HepG2 (cell line): ENCODE results near the gene XRCC1. TPM values are rescaled to one million over a fixed set of nuclear protein-coding genes. Genes with fewer than 3 reads are reported as not detected.

ENCODE experiments used
- AGO2 ChIP-seq: fragments of 200-400 bp; formaldehyde crosslinking; optimal IDR thresholded peaks from 2 replicates; pipeline ENCODE3; 2017; ENCODE audit warnings: mild to moderate bottlenecking, low read depth, low read length, moderate library complexity
- ATF4 ChIP-seq, 2 experiments: fragments of 450-650 bp in 1 of 2; sonication (generic) in 1 of 2; formaldehyde crosslinking; IDR thresholded peaks; 2 replicates each; pipeline versions ENCODE4 v1.5.0 to v1.8.0; 2020 to 2022; ENCODE audit warnings: mild to moderate bottlenecking in 1 of 2, missing genetic modification reagents in 1 of 2
- ELF3 ChIP-seq: IDR thresholded peaks from 2 replicates; pipeline ENCODE4 v1.6.1; 2016; ENCODE audit warnings: missing genetic modification reagents, missing compliant biosample characterization
- FOXA3 ChIP-seq: IDR thresholded peaks from 2 replicates; pipeline ENCODE4 v1.6.1; 2016; ENCODE audit warnings: missing genetic modification reagents, missing compliant biosample characterization
- GATA4 ChIP-seq: sonication (generic); IDR thresholded peaks from 2 replicates; pipeline ENCODE4 v1.6.1; 2016; ENCODE audit warnings: antibody characterized with exemption, low read depth, borderline replicate concordance
- HDAC1 ChIP-seq: sonication (generic); formaldehyde crosslinking; IDR thresholded peaks from 2 replicates; pipeline ENCODE4 v1.5.1; 2020; ENCODE audit warnings: mild to moderate bottlenecking, missing genetic modification reagents
- HNF1A ChIP-seq, 2 experiments: sonication (generic) in 1 of 2; formaldehyde crosslinking in 1 of 2; IDR thresholded peaks; 2 replicates each; pipeline versions ENCODE4 v1.4.0 to v1.6.1; 2016 to 2020; ENCODE audit warnings: borderline replicate concordance in 1 of 2, low read depth in 1 of 2, mild to moderate bottlenecking in 1 of 2, missing genetic modification reagents in 1 of 2
- MATR3 ChIP-seq: sonication (generic); formaldehyde crosslinking; IDR thresholded peaks from 2 replicates; pipeline ENCODE4 v1.4.0; 2020; ENCODE audit warnings: missing genetic modification reagents
- MLX ChIP-seq: IDR thresholded peaks from 2 replicates; pipeline ENCODE4 v1.6.1; 2016
- MYC ChIP-seq: sonication (generic); formaldehyde crosslinking; IDR thresholded peaks from 2 replicates; pipeline ENCODE4 v1.9.0; 2021; ENCODE audit warnings: missing genetic modification reagents, borderline replicate concordance
- NCOA2 ChIP-seq: sonication (generic); formaldehyde crosslinking; IDR thresholded peaks from 2 replicates; pipeline ENCODE4 v1.8.0; 2022; ENCODE audit warnings: inconsistent platforms
- PHF8 ChIP-seq: sonication (generic); formaldehyde crosslinking; IDR thresholded peaks from 2 replicates; pipeline ENCODE4 v1.5.0; 2020; ENCODE audit warnings: missing genetic modification reagents
- STAT5B ChIP-seq: sonication (generic); formaldehyde crosslinking; IDR thresholded peaks from 2 replicates; pipeline ENCODE4 v1.4.0; 2020; ENCODE audit warnings: missing genetic modification reagents
- TAF1 ChIP-seq: sonication (generic); formaldehyde crosslinking; IDR thresholded peaks from 2 replicates; pipeline ENCODE4 v1.4.0; 2020; ENCODE audit warnings: missing genetic modification reagents
- ZNF569 ChIP-seq: sonication (generic); formaldehyde crosslinking; IDR thresholded peaks from 2 replicates; pipeline ENCODE4 v1.5.0; 2020; ENCODE audit warnings: mild to moderate bottlenecking, missing genetic modification reagents, moderate library complexity, borderline replicate concordance
- ZNF749 ChIP-seq: sonication (generic); formaldehyde crosslinking; IDR thresholded peaks from 2 replicates; pipeline ENCODE4 v1.8.0; 2022; ENCODE audit warnings: mild to moderate bottlenecking, missing genetic modification reagents, moderate library complexity, borderline replicate concordance
- ZSCAN21 ChIP-seq: sonication (generic); formaldehyde crosslinking; IDR thresholded peaks from 2 replicates; pipeline ENCODE4 v1.8.0; 2022; ENCODE audit warnings: mild to moderate bottlenecking, missing genetic modification reagents, moderate library complexity, borderline replicate concordance
- polyA plus RNA-seq, 8 experiments: library from polyadenylated mRNA; depleted of rRNA in 3 of 8; stranded (reverse) in 7 of 8; unstranded in 1 of 8; fragments of >200 nt; fragmentation: Illumina TruSeq in 4 of 8; extraction: Trizol in 4 of 8; gene quantifications; 2 replicates each; pipeline versions ENCODE4 v1.2.1 to v1.2.3, GENCODE V29; 2011 to 2016; ENCODE audit warnings: low read depth in 4 of 8, missing spikeins in 1 of 8, mixed read lengths in 1 of 8; ENCODE audit not compliant: insufficient read depth in 1 of 8
- total RNA-seq, 5 experiments: library from RNA; depleted of rRNA; stranded (reverse); fragments of >200 nt; fragmentation: Illumina TruSeq; extraction: Trizol; gene quantifications; 2 replicates each; pipeline ENCODE4 v1.2.3, GENCODE V29; 2016; ENCODE audit warnings: low read depth in 1 of 5
- TF ChIP-seq, protein P1 (sequence below): sonication (generic); formaldehyde crosslinking; IDR thresholded peaks from 2 replicates; pipeline ENCODE4 v1.4.0; 2020; ENCODE audit warnings: missing genetic modification reagents
- TF ChIP-seq, protein P2 (sequence below): IDR thresholded peaks from 2 replicates; pipeline ENCODE4 v1.6.1; 2012; ENCODE audit warnings: inconsistent platforms

The XRCC1 gene
- total and polyA plus RNA-seq, 2 of the 13 experiments (the other 11 are each of a cell fraction or from before 2014, with no cell fraction given) = 24.7 to 26.3 TPM

GRCh38 chr19:43526884-43527859, 48.2 kb downstream of the XRCC1 start, which contains the start of gene ETHE1 (continued):
- TF ChIP-seq, protein P1, sequence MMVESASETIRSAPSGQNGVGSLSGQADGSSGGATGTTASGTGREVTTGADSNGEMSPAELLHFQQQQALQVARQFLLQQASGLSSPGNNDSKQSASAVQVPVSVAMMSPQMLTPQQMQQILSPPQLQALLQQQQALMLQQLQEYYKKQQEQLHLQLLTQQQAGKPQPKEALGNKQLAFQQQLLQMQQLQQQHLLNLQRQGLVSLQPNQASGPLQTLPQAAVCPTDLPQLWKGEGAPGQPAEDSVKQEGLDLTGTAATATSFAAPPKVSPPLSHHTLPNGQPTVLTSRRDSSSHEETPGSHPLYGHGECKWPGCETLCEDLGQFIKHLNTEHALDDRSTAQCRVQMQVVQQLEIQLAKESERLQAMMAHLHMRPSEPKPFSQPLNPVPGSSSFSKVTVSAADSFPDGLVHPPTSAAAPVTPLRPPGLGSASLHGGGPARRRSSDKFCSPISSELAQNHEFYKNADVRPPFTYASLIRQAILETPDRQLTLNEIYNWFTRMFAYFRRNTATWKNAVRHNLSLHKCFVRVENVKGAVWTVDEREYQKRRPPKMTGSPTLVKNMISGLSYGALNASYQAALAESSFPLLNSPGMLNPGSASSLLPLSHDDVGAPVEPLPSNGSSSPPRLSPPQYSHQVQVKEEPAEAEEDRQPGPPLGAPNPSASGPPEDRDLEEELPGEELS (CRISPR knock-in tag) = no peak
- TF ChIP-seq HNF1A (IDR thresholded peaks at IDR 0.05; ENCODE audit: low read depth) (no peak), HNF1A (CRISPR knock-in tag; IDR thresholded peaks at IDR 0.05; ENCODE audit: borderline replicate concordance) (peak; percentile 60; the same call in 1 of the 2 replicates), HDAC1 (CRISPR knock-in tag) (peak; percentile 85), MATR3 (no peak), PHF8 (CRISPR knock-in tag) (peak; percentile 91), MLX (no peak), TAF1 (peak; percentile 95), ATF4 (CRISPR knock-in tag; IDR thresholded peaks at IDR 0.05) (no peak), STAT5B (no peak), ELF3 (CRISPR knock-in tag) (0 out of 2 replicates have a peak, but pooled peaks have one; percentile 22), MYC (CRISPR knock-in tag) (peak; percentile 68), ZSCAN21 (CRISPR knock-in tag) (peak; percentile 82; the same call in 1 of the 2 replicates), NCOA2 (no peak), AGO2 (peak; percentile 60), FOXA3 (CRISPR knock-in tag) (0 out of 2 replicates have a peak, but pooled peaks have one; percentile 12), GATA4 (peak; percentile 67; the same call in 1 of the 2 replicates), ZNF749 (CRISPR knock-in tag) (0 out of 2 replicates have a peak, but pooled peaks have one; percentile 45), ZNF569 (CRISPR knock-in tag) (no peak)
- TF ChIP-seq, protein P2, sequence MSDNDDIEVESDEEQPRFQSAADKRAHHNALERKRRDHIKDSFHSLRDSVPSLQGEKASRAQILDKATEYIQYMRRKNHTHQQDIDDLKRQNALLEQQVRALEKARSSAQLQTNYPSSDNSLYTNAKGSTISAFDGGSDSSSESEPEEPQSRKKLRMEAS = peak; percentile 69
